Measurements from ENCODE around the gene SERINC5.

Gene SERINC5

GRCh38 chr5:80246995-80247729 lies 8.7 kb downstream of the SERINC5 start:
- Histone ChIP-seq H4K5ac (ENCODE audit: low read length) (no peak overlapping the region), H2BK5ac (ENCODE audit: low read length) (no peak overlapping the region), H3K79me1 (ENCODE audit: low read length) (peaks cover 7% of the 10 kb centered on the region), H3K4me3 (ENCODE audit: low read length) (no peak overlapping the region), H3K4ac (ENCODE audit: low read depth, low read length) (no peak overlapping the region), H3K9ac (ENCODE audit: low read length) (peak overlapping the region; percentile 42), H3K36me3 (ENCODE audit: control insufficient read depth, insufficient read depth, low read length) (no peaks in the 10 kb centered on the region), H2BK15ac (replicated peaks; ENCODE audit: low read depth) (no peak overlapping the region), H3K79me2 (ENCODE audit: control insufficient read depth, insufficient read depth, low read length) (peaks cover 50% of the 10 kb centered on the region), H3K27me3 (ENCODE audit: insufficient read depth, low read length, poor library complexity) (no peaks in the 10 kb centered on the region), H4K8ac (ENCODE audit: low read depth, low read length) (no peak overlapping the region), H3K23ac (ENCODE audit: low read length) (no peak overlapping the region), H2AK5ac (ENCODE audit: low read length) (no peak overlapping the region), H3K18ac (ENCODE audit: low read length) (no peak overlapping the region), H3K4me1 (ENCODE audit: control insufficient read depth, low read depth, low read length) (peaks cover 5% of the 10 kb centered on the region), H2BK120ac (ENCODE audit: low read depth, low read length) (no peak overlapping the region), H3K56ac (ENCODE audit: low read length) (peak overlapping the region; percentile 67), H3K4me2 (ENCODE audit: low read length) (no peak overlapping the region), H3K27ac (ENCODE audit: low read depth, low read length) (peak overlapping the region; percentile 31)
- no CpG with 5 or more reads among the region's 6 CpGs for WGBS (ENCODE audit: extremely low coverage, insufficient coverage, low lambda C conversion rate)
- DNase-seq = peak; percentile 93

DNA sequence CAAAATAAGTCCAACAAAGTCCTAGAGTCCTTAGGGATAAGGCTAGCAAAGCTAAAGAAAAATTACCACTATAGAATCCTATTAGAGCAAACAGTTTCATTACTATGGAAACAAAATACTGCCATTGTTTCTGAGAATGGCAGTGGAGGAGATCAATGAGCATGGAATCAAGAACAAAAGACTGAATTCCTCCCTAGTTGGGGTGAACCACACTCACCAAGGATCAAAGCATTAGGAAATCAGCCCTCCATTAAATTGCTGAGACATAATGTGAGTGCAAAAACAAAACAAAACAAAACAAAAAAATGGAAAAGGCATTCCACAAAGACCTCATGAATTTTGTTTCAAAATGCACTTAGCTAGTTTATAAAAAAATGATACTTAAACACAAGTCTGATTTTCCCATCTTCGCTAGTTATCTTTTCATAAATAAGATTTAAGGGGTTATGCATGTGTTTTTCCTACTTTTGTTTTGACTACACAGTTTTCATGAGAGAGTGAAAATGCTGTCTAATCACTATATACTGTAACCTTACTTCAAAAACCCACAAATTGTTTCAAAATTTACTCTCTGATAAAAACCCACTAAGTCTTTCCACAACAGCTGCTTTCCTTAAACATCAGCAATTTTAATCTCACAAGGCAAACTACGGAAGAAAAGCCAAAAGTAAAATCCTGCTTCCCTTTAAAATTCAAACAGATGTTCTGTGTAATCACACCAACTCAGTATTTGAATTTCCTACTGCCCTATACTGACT lies 9.7 kb downstream of the SERINC5 start:
- Histone ChIP-seq H3K36me3 (ENCODE audit: control insufficient read depth, insufficient read depth, low read length) (peaks cover 2% of the 10 kb centered on the region), H3K27ac (ENCODE audit: low read depth, low read length) (no peak overlapping the region), H4K8ac (ENCODE audit: low read depth, low read length) (no peak overlapping the region), H3K18ac (ENCODE audit: low read length) (no peak overlapping the region), H3K4me3 (ENCODE audit: low read length) (no peak overlapping the region), H2BK5ac (ENCODE audit: low read length) (no peak overlapping the region), H2AK5ac (ENCODE audit: low read length) (no peak overlapping the region), H3K56ac (ENCODE audit: low read length) (no peak overlapping the region), H3K79me1 (ENCODE audit: low read length) (peaks cover 9% of the 10 kb centered on the region), H4K5ac (ENCODE audit: low read length) (no peak overlapping the region), H3K27me3 (ENCODE audit: insufficient read depth, low read length, poor library complexity) (no peaks in the 10 kb centered on the region), H3K4ac (ENCODE audit: low read depth, low read length) (no peak overlapping the region), H3K23ac (ENCODE audit: low read length) (no peak overlapping the region), H3K9ac (ENCODE audit: low read length) (no peak overlapping the region), H2BK120ac (ENCODE audit: low read depth, low read length) (no peak overlapping the region), H3K4me2 (ENCODE audit: low read length) (no peak overlapping the region), H2BK15ac (replicated peaks; ENCODE audit: low read depth) (peak overlapping the region; percentile 57), H3K4me1 (ENCODE audit: control insufficient read depth, low read depth, low read length) (peaks cover 5% of the 10 kb centered on the region), H3K79me2 (ENCODE audit: control insufficient read depth, insufficient read depth, low read length) (peaks cover 44% of the 10 kb centered on the region)
- peak; percentile 85 for DNase-seq
- no CpG with 5 or more reads among the region's 2 CpGs for whole genome bisulfite sequencing (ENCODE audit: extremely low coverage, insufficient coverage, low lambda C conversion rate)

DNA sequence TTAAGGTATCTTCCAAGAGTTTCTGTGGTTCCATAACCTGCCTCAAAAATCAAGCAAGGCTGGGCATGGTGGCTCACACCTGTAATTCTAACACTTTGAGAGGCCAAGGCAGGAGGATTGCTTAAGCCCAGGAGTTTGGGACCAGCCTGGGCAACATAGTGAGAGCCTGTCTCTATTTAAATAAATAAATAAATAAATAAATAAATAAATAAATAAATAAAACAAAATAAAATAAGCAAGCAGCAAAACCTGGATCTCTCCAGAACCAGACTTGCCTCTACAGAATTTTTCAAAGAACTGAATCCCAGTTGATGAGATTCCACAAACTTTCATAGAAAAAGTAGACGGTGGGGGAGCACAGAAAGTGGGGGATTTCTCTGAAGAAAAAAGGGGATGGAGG lies 12.3 kb downstream of the SERINC5 start:
- Histone ChIP-seq H2AK5ac (ENCODE audit: low read length) (no peak overlapping the region), H3K9ac (ENCODE audit: low read length) (no peak overlapping the region), H4K8ac (ENCODE audit: low read depth, low read length) (no peak overlapping the region), H3K27ac (ENCODE audit: low read depth, low read length) (no peak overlapping the region), H3K4me1 (ENCODE audit: control insufficient read depth, low read depth, low read length) (peaks cover 5% of the 10 kb centered on the region), H3K27me3 (ENCODE audit: insufficient read depth, low read length, poor library complexity) (no peaks in the 10 kb centered on the region), H2BK15ac (replicated peaks; ENCODE audit: low read depth) (no peak overlapping the region), H3K4ac (ENCODE audit: low read depth, low read length) (no peak overlapping the region), H2BK120ac (ENCODE audit: low read depth, low read length) (no peak overlapping the region), H3K79me1 (ENCODE audit: low read length) (peaks cover 13% of the 10 kb centered on the region), H3K4me3 (ENCODE audit: low read length) (no peak overlapping the region), H3K18ac (ENCODE audit: low read length) (no peak overlapping the region), H3K56ac (ENCODE audit: low read length) (no peak overlapping the region), H3K79me2 (ENCODE audit: control insufficient read depth, insufficient read depth, low read length) (peaks cover 45% of the 10 kb centered on the region), H3K4me2 (ENCODE audit: low read length) (no peak overlapping the region), H2BK5ac (ENCODE audit: low read length) (no peak overlapping the region), H3K23ac (ENCODE audit: low read length) (no peak overlapping the region), H3K36me3 (ENCODE audit: control insufficient read depth, insufficient read depth, low read length) (peaks cover 2% of the 10 kb centered on the region), H4K5ac (ENCODE audit: low read length) (no peak overlapping the region)
- WGBS (ENCODE audit: extremely low coverage, insufficient coverage, low lambda C conversion rate) = no CpG with 5 or more reads among the region's 1 CpG
- no peak for DNase-seq

DNA sequence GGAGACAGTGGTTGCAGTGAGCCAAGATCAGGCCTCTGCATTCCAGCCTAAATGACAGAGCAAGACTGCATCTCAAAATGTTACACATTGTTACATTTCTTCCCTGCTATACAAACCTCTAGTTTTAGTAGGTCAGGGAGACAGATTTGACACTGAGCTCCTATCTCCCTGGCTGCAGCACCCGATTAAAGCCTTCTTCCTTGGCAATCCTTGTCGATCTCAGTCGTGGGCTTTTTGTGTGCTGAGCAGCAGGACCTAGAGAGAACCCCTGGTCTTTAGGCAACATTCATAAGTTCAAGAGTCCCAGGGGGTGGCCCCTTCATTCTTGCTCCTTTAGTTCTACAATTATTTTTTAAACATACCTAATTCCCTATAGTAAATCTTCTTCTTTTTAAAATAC lies 13.0 kb downstream of the SERINC5 start:
- Histone ChIP-seq H3K79me2 (ENCODE audit: control insufficient read depth, insufficient read depth, low read length) (peaks cover 46% of the 10 kb centered on the region), H2BK5ac (ENCODE audit: low read length) (no peak overlapping the region), H4K5ac (ENCODE audit: low read length) (no peak overlapping the region), H3K27me3 (ENCODE audit: insufficient read depth, low read length, poor library complexity) (no peaks in the 10 kb centered on the region), H3K4me1 (ENCODE audit: control insufficient read depth, low read depth, low read length) (peaks cover 5% of the 10 kb centered on the region), H3K27ac (ENCODE audit: low read depth, low read length) (no peak overlapping the region), H3K9ac (ENCODE audit: low read length) (no peak overlapping the region), H3K23ac (ENCODE audit: low read length) (no peak overlapping the region), H3K4me3 (ENCODE audit: low read length) (no peak overlapping the region), H2BK15ac (replicated peaks; ENCODE audit: low read depth) (no peak overlapping the region), H3K56ac (ENCODE audit: low read length) (no peak overlapping the region), H3K36me3 (ENCODE audit: control insufficient read depth, insufficient read depth, low read length) (peaks cover 2% of the 10 kb centered on the region), H3K18ac (ENCODE audit: low read length) (no peak overlapping the region), H3K79me1 (ENCODE audit: low read length) (peaks cover 11% of the 10 kb centered on the region), H2BK120ac (ENCODE audit: low read depth, low read length) (no peak overlapping the region), H3K4ac (ENCODE audit: low read depth, low read length) (no peak overlapping the region), H3K4me2 (ENCODE audit: low read length) (no peak overlapping the region), H2AK5ac (ENCODE audit: low read length) (no peak overlapping the region), H4K8ac (ENCODE audit: low read depth, low read length) (no peak overlapping the region)
- WGBS (ENCODE audit: extremely low coverage, insufficient coverage, low lambda C conversion rate) = no CpG with 5 or more reads among the region's 3 CpGs
- DNase-seq = no peak

- no peaks in the 10 kb centered on the region for H3K27me3 ChIP-seq (ENCODE audit: insufficient read depth, low read length, poor library complexity)
- no peak overlapping the region for H3K18ac ChIP-seq (ENCODE audit: low read length)
- H2BK120ac ChIP-seq (ENCODE audit: low read depth, low read length) = no peak overlapping the region
- H3K4ac ChIP-seq (ENCODE audit: low read depth, low read length) = no peak overlapping the region
- H2BK15ac ChIP-seq (replicated peaks; ENCODE audit: low read depth) = no peak overlapping the region
- H3K4me1 ChIP-seq (ENCODE audit: control insufficient read depth, low read depth, low read length) = no peaks in the 10 kb centered on the region
- H3K56ac ChIP-seq (ENCODE audit: low read length) = no peak overlapping the region
- H3K27ac ChIP-seq (ENCODE audit: low read depth, low read length) = no peak overlapping the region
- H3K23ac ChIP-seq (ENCODE audit: low read length) = no peak overlapping the region
- peaks cover 51% of the 10 kb centered on the region for H3K79me2 ChIP-seq (ENCODE audit: control insufficient read depth, insufficient read depth, low read length)
- no peak overlapping the region for H4K5ac ChIP-seq (ENCODE audit: low read length)
- H3K4me2 ChIP-seq (ENCODE audit: low read length) = no peak overlapping the region
- no peak overlapping the region for H4K8ac ChIP-seq (ENCODE audit: low read depth, low read length)
- H2BK5ac ChIP-seq (ENCODE audit: low read length) = no peak overlapping the region
- H3K79me1 ChIP-seq (ENCODE audit: low read length) = peaks cover 11% of the 10 kb centered on the region
- no peak overlapping the region for H2AK5ac ChIP-seq (ENCODE audit: low read length)
- no peak overlapping the region for H3K9ac ChIP-seq (ENCODE audit: low read length)
- no peak overlapping the region for H3K4me3 ChIP-seq (ENCODE audit: low read length)
- no CpG with 5 or more reads among the region's 8 CpGs for WGBS (ENCODE audit: extremely low coverage, insufficient coverage, low lambda C conversion rate)
- H3K36me3 ChIP-seq (ENCODE audit: control insufficient read depth, insufficient read depth, low read length) = peaks cover 2% of the 10 kb centered on the region
- no peak for DNase-seq
Measured at GRCh38 chr5:80240368-80240986, 15.4 kb downstream of the SERINC5 start.
